ENCODE results near the gene CFLAR.

CFLAR gene

DNA sequence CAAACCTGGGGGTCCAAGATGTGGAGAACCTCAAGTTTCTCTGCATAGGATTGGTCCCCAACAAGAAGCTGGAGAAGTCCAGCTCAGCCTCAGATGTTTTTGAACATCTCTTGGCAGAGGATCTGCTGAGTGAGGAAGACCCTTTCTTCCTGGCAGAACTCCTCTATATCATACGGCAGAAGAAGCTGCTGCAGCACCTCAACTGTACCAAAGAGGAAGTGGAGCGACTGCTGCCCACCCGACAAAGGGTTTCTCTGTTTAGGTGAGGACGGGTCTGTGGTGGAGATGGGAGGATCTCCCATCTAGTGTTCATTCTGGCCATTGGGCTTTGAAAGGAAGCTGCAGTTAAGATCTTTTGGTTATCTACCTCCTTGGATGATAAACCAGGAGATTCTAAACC, 69.9 kb downstream of the CFLAR start (continued):
- TF ChIP-seq ISL1 (CRISPR knock-in tag; IDR thresholded peaks at IDR 0.05) (no peak), CSDC2 (CRISPR knock-in tag; IDR thresholded peaks at IDR 0.05) (no peak)

DNA sequence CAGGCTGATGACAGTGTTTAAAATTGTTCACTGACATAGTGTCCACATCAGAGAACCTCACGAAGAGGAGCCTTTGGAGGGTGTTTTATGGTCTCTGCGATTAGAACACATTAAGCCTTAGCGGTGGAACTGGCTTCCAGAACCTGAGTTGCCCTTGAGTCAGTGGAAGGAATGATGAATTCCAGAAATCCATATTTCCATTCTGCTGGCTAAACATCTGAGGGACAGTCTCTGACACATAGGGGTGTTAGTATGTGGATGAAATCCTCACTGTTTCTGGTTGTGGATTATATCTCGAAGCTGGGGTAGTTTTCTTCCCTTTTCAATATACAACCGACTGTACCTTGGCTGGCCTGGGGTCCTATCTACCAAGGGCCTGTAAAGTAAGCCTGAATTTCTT, 71.0 kb downstream of the CFLAR start:
- TF ChIP-seq ZNF8 (CRISPR knock-in tag; IDR thresholded peaks at IDR 0.05) = no peak
- no peak for TF ChIP-seq BACH2 (CRISPR knock-in tag; IDR thresholded peaks at IDR 0.05; ENCODE audit: borderline replicate concordance)
- TF ChIP-seq, protein P1, sequence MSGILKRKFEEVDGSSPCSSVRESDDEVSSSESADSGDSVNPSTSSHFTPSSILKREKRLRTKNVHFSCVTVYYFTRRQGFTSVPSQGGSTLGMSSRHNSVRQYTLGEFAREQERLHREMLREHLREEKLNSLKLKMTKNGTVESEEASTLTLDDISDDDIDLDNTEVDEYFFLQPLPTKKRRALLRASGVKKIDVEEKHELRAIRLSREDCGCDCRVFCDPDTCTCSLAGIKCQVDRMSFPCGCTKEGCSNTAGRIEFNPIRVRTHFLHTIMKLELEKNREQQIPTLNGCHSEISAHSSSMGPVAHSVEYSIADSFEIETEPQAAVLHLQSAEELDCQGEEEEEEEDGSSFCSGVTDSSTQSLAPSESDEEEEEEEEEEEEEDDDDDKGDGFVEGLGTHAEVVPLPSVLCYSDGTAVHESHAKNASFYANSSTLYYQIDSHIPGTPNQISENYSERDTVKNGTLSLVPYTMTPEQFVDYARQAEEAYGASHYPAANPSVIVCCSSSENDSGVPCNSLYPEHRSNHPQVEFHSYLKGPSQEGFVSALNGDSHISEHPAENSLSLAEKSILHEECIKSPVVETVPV (CRISPR knock-in tag; IDR thresholded peaks at IDR 0.05) = no peak
- ATAC-seq = no peak

DNA sequence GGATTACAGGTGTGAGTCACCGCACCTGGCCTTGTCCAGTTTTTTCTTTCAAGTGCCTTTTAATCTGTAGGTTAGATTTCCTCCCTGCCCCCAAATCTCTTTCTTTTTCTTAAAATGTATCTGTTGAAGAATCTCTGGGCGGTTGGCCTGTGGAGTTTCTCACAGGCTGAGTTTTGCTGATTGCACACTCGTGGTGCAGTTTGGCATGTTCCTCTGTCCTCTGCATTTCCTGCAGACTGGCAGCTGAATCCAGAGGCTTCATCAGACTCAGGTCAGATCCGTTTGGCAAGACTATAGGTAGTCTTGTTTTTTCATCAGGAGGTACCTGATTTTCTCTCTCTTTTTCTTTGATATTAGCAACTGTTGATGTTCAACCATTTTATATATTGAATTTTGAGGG, 72.5 kb downstream of the CFLAR start:
- ATAC-seq = no peak
- TF ChIP-seq ARNTL (CRISPR knock-in tag; IDR thresholded peaks at IDR 0.05; ENCODE audit: borderline replicate concordance, low read depth) = no peak
- no peak for TF ChIP-seq ESRRG (CRISPR knock-in tag; IDR thresholded peaks at IDR 0.05)
- TF ChIP-seq, protein P2, sequence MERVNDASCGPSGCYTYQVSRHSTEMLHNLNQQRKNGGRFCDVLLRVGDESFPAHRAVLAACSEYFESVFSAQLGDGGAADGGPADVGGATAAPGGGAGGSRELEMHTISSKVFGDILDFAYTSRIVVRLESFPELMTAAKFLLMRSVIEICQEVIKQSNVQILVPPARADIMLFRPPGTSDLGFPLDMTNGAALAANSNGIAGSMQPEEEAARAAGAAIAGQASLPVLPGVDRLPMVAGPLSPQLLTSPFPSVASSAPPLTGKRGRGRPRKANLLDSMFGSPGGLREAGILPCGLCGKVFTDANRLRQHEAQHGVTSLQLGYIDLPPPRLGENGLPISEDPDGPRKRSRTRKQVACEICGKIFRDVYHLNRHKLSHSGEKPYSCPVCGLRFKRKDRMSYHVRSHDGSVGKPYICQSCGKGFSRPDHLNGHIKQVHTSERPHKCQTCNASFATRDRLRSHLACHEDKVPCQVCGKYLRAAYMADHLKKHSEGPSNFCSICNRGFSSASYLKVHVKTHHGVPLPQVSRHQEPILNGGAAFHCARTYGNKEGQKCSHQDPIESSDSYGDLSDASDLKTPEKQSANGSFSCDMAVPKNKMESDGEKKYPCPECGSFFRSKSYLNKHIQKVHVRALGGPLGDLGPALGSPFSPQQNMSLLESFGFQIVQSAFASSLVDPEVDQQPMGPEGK (CRISPR knock-in tag; IDR thresholded peaks at IDR 0.05; ENCODE audit: borderline replicate concordance) = no peak
- TF ChIP-seq GLIS3 (CRISPR knock-in tag; IDR thresholded peaks at IDR 0.05) = no peak
- TF ChIP-seq BACH2 (CRISPR knock-in tag; IDR thresholded peaks at IDR 0.05; ENCODE audit: borderline replicate concordance) = no peak
- TF ChIP-seq, protein P3, sequence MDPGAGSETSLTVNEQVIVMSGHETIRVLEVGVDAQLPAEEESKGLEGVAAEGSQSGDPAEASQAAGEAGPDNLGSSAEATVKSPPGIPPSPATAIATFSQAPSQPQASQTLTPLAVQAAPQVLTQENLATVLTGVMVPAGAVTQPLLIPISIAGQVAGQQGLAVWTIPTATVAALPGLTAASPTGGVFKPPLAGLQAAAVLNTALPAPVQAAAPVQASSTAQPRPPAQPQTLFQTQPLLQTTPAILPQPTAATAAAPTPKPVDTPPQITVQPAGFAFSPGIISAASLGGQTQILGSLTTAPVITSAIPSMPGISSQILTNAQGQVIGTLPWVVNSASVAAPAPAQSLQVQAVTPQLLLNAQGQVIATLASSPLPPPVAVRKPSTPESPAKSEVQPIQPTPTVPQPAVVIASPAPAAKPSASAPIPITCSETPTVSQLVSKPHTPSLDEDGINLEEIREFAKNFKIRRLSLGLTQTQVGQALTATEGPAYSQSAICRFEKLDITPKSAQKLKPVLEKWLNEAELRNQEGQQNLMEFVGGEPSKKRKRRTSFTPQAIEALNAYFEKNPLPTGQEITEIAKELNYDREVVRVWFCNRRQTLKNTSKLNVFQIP (CRISPR knock-in tag; IDR thresholded peaks at IDR 0.05; ENCODE audit: borderline replicate concordance, low read depth) = no peak
- no peak for TF ChIP-seq ZNF8 (CRISPR knock-in tag; IDR thresholded peaks at IDR 0.05)

DNA sequence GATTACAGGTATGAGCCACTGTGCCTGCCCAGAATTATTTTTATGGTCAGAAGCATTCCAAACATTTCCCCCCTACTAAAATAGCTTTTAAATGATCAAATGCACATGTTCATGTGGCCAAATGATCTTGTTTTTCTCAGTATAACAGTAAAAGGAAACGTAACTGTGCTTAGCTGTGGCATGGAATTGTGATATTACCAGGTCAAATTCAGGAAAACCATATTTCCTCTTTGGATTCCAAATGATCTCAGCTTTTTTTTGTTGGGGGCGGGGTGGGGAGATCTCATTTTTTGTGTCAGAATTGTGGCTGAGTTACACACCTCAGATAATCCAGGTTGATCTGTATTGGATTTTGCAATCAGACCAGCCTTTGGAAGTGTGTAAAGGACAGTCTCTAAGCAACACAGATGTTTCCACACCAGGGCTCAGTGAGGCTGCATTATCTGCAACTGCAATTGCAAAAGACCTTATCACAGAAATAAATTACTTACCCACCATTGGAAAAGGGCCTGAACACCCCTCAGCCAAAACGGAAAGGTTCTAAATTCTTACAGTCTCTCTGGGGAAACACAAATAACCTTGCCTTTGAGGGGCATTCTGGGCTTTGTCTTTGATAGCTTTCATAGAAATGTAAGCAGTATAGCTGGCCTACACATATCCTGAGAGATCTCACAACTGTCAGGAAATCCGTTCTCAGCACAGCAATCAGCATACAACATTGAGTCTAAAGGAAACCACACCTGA, 75.3 kb downstream of the CFLAR start:
- 0 out of 3 replicates have a peak, but pooled peaks have one; percentile 40 for ATAC-seq
- TF ChIP-seq TCF4 (CRISPR knock-in tag; IDR thresholded peaks at IDR 0.05; ENCODE audit: borderline replicate concordance) = no peak
- TF ChIP-seq OSR1 (CRISPR knock-in tag; IDR thresholded peaks at IDR 0.05) = no peak
- no peak for TF ChIP-seq ESRRG (CRISPR knock-in tag; IDR thresholded peaks at IDR 0.05)

DNA sequence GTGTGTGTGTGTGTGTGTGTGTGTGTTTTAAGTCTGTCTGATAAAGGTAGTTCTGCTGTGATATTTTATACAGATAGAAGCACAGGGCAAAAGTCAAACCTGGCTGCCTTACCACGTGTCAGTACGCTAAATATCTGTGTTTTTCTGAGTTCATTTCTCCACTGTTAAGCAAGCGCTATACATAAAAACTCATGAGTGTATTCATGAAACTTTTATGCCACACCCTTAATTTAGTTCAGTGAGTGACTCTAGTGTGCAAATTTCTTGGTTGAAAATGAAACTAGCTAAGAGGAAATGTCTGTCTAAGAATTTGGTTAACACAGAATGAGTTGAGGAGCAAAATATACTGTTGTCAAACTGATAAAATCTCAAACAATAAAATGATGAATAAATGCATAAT, 78.1 kb downstream of the CFLAR start:
- no peak for ATAC-seq
- TF ChIP-seq RARB (CRISPR knock-in tag; IDR thresholded peaks at IDR 0.05) (no peak), ZC3H10 (CRISPR knock-in tag; IDR thresholded peaks at IDR 0.05) (no peak), GLIS3 (CRISPR knock-in tag; IDR thresholded peaks at IDR 0.05) (no peak), SNAI2 (CRISPR knock-in tag; IDR thresholded peaks at IDR 0.05) (no peak), TOX (CRISPR knock-in tag; IDR thresholded peaks at IDR 0.05; ENCODE audit: borderline replicate concordance) (no peak), ZFP3 (CRISPR knock-in tag; IDR thresholded peaks at IDR 0.05) (no peak), ZNF8 (CRISPR knock-in tag; IDR thresholded peaks at IDR 0.05) (no peak), ZFP30 (CRISPR knock-in tag; IDR thresholded peaks at IDR 0.05) (no peak), ARNTL (CRISPR knock-in tag; IDR thresholded peaks at IDR 0.05; ENCODE audit: borderline replicate concordance, low read depth) (no peak), CSDC2 (CRISPR knock-in tag; IDR thresholded peaks at IDR 0.05) (no peak), ZNF565 (CRISPR knock-in tag; conservative IDR thresholded peaks at IDR 0.05; ENCODE audit: low read depth) (no peak), ZNF70 (CRISPR knock-in tag; IDR thresholded peaks at IDR 0.05) (no peak), PPARA (CRISPR knock-in tag; IDR thresholded peaks at IDR 0.05; ENCODE audit: borderline replicate concordance) (no peak), ESRRG (CRISPR knock-in tag; IDR thresholded peaks at IDR 0.05) (no peak), BACH2 (CRISPR knock-in tag; IDR thresholded peaks at IDR 0.05; ENCODE audit: borderline replicate concordance) (no peak), ISL1 (CRISPR knock-in tag; IDR thresholded peaks at IDR 0.05) (no peak)
- TF ChIP-seq, protein P3 (CRISPR knock-in tag; IDR thresholded peaks at IDR 0.05; ENCODE audit: borderline replicate concordance, low read depth) = no peak
- TF ChIP-seq, protein P4, sequence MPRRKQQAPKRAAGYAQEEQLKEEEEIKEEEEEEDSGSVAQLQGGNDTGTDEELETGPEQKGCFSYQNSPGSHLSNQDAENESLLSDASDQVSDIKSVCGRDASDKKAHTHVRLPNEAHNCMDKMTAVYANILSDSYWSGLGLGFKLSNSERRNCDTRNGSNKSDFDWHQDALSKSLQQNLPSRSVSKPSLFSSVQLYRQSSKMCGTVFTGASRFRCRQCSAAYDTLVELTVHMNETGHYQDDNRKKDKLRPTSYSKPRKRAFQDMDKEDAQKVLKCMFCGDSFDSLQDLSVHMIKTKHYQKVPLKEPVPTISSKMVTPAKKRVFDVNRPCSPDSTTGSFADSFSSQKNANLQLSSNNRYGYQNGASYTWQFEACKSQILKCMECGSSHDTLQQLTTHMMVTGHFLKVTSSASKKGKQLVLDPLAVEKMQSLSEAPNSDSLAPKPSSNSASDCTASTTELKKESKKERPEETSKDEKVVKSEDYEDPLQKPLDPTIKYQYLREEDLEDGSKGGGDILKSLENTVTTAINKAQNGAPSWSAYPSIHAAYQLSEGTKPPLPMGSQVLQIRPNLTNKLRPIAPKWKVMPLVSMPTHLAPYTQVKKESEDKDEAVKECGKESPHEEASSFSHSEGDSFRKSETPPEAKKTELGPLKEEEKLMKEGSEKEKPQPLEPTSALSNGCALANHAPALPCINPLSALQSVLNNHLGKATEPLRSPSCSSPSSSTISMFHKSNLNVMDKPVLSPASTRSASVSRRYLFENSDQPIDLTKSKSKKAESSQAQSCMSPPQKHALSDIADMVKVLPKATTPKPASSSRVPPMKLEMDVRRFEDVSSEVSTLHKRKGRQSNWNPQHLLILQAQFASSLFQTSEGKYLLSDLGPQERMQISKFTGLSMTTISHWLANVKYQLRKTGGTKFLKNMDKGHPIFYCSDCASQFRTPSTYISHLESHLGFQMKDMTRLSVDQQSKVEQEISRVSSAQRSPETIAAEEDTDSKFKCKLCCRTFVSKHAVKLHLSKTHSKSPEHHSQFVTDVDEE (CRISPR knock-in tag; IDR thresholded peaks at IDR 0.05) = no peak
- TF ChIP-seq, protein P1 (CRISPR knock-in tag; IDR thresholded peaks at IDR 0.05) = no peak
